Skin epidermis (tissue), 12 donors: ENCODE results near the gene NAV3.
A peak's percentile ranks its signal among the peaks of the same experiment; 100 is the strongest.
"Not testable (repeated sequence)": the region's sequence is repeated elsewhere in the genome, so short reads cannot be mapped to it uniquely, and the experiment has no call there.

Source experiments
- H3K27ac ChIP-seq, 21 experiments: fragments of 200-600 bp; sonication (generic) in 11 of 21; one replicate each; pipeline ENCODE4 v1.5.0; 2020; ENCODE audit warnings: mild to moderate bottlenecking in 3 of 21, inconsistent platforms in 2 of 21, moderate library complexity in 2 of 21
- H3K4me3 ChIP-seq, 7 experiments: fragments of 200-600 bp; sonication (generic) in 2 of 7; one replicate each; pipeline ENCODE4 v1.5.0; 2020; ENCODE audit warnings: inconsistent platforms in 2 of 7, mild to moderate bottlenecking in 2 of 7, moderate library complexity in 1 of 7

NAV3 gene

DNA sequence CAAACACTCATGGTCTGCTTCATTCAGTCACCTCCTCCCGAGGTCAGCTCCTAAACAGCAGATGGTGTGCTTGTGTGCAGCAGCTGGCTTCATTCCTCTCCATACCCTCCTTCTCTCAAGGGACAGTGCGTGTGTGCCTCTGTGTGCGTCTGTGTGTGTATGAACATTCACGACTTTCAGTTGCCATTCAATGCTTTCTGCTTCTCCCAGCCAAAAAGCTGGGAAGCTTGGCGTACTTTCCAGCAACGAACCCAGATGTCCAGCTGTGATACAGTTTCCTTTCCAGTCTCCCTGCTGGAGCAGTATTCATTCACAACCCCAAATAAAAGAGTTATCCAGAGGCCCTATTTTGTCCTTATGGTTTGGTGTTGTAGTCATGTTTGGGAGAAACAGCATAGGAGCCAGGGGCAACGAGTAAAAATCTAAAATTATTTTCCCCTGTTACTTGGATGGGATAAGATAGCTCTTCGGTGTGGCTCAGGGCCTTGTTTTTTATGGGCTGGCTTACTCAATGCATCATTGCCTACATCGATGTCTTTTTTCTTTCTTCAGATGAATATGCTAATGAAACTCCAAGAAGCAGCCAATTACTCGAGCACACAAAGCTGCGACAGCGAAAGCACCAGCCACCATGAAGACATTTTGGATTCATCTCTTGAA is 379.3 kb downstream of the NAV3 start:
- no peak overlapping the region for H3K4me3 ChIP-seq
- H3K27ac ChIP-seq: peak overlapping the region in 3 of 21 experiments; percentile 16 to 46 (median 21)

DNA sequence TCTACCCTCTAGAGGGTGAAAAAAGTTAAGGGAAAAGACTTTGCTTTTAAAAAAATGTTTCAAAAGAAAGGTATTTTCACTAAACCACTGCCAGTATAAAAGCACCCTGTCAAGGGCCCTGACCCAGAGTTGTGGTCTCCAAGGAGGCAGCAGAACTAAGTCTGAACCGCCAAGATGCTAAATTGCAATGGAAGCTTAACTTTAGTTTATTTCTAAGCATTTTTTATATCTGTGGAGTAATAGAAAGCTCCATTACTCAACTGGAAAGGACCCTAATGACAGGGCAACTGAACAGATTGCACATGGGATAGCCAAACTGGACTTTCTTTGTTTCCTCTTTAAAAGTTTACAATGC is 379.8 kb downstream of the NAV3 start:
- Histone ChIP-seq H3K27ac (peak overlapping the region in 3 of 21 experiments; percentile 16 to 25 (median 21)), H3K4me3 (no peak overlapping the region)

DNA sequence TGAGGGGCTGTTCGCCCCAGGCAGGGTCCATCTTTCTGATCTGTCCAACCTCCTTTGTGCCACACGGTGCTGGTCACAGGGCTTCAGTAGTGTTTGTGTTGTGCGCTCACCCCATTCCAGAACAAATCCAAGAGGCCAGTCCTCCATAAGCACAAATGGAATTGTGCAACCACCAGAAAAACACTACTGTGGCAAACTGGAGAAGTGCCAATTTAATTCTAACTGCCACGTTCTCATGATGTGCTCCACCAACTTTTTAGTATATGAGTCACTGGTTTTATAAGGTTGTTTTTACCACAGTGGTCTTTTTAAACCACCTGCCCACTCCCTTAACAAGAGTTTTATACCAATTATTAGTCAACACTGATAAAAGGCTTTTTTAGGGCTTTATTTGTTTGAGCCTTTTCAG is 380.2 kb downstream of the NAV3 start:
- H3K4me3 ChIP-seq: no peak overlapping the region
- peak overlapping the region in 2 of 21 experiments; percentile 21 to 25 for H3K27ac ChIP-seq

- H3K4me3 ChIP-seq: no peak overlapping the region
- H3K27ac ChIP-seq: no peak overlapping the region
Observed at GRCh38 chr12:78220811-78221210, 390.1 kb downstream of the NAV3 start.

DNA sequence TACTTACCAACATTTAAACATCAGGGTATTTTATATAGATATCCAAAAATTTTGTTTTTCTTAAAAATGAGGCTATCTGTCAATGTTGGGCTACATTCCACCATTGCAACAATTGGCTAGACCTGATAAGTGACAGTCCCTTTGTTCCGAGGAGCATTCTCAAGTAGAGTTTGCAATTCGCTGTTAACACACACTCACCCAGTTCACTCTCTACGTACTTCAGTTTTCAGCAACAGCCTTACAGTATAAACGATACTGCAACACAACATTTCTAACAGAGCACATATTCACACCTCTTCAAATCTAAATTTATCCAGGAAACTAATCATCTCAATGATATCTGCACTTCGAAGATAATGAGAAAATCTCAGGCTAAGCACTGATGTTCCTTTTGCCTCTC is 393.5 kb downstream of the NAV3 start:
- no peak overlapping the region for H3K4me3 ChIP-seq
- H3K27ac ChIP-seq: no peak overlapping the region

GRCh38 chr12:78226763-78227162 is 396.1 kb downstream of the NAV3 start:
- H3K27ac ChIP-seq: no peak overlapping the region
- no peak overlapping the region for H3K4me3 ChIP-seq

DNA sequence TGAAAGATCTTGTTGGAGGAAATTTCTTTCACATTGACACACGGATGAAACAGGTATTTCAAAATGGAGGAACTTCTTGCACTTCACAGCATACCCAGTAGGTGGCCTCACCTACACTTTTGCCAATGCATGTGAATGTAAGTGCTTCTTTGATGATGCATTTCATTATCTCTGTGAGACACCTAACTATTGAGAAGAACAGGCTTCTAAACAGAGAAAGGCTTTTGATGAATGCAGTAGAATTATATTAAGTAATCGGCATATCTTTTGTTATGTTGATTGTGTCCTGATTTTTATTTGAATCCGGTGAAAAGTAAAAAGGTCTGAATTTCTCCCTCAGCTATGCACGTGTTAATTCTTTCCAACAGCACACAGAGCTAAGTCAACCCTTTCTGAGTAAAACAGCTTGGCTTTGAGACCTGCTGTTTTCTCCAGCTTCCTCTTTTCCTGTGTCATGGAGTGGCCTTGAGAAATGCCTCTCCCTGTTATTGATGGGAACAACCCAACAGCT is 399.0 kb downstream of the NAV3 start:
- Histone ChIP-seq H3K4me3 (no peak overlapping the region), H3K27ac (no peak overlapping the region)

DNA sequence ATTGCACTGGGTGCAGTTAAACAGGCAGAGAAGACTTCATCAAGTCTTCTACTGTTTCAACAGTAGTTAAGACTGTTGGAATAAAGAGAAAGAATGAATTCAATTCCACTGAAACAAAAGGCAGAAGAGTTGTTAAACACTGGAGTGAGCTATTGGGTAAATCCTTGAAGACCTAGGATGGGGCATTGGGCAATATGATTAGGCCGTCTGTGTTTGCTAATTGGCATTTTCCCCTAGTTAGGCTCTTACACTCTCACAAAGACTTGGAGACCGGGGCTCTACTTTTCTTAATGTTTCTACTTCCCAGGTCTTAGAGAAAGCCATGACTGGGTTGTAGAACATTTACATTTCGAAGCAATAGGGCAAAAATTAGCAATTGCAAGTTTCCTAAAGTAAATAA is 402.1 kb downstream of the NAV3 start:
- Histone ChIP-seq H3K4me3 (no peak overlapping the region), H3K27ac (no peak overlapping the region)

GRCh38 chr12:78236264-78236663 is 405.6 kb downstream of the NAV3 start:
- H3K27ac ChIP-seq: no peak overlapping the region
- no peak overlapping the region for H3K4me3 ChIP-seq

DNA sequence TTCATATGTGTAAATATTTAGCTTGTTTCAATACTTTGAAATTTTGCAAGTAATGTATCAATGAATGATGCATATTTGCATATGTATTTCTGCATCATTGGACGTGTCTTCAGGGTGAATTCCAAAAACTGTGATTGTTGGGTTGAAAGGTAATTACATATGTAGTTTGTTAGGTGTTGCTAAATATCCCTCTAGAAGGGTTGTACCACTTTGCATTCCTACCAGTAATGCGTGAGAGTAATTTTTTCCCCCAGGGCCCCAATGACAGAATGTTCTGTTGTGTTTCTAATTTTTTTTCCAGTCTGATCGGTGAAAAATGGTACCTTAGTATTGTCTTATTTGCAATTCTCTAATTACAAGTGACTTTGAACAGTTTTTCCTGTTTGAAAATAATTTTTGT is 408.9 kb downstream of the NAV3 start:
- no peak overlapping the region for H3K4me3 ChIP-seq
- H3K27ac ChIP-seq: no peak overlapping the region

DNA sequence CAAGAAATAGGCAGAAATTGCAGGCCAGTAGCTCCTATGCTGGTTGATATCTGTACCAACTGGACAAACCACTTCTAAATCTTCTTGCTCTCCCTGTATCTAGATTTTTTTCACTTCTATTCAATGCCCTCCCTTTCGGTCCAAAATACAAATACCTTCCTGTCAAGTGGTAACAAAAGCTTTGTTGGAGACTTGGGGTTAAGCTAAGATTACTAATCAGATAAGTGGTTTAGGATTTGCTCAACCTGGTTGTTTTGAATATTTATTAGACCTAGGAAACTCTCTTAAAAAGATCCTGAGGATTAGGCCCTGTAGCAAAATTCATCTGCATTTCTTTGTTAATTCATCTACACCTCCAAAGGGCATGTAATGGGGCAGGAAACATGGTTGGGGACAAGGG is 410.1 kb downstream of the NAV3 start:
- Histone ChIP-seq H3K27ac (no peak overlapping the region), H3K4me3 (no peak overlapping the region)

- no peak overlapping the region for H3K27ac ChIP-seq
- H3K4me3 ChIP-seq: no peak overlapping the region
Observed at GRCh38 chr12:78241446-78241845, 410.8 kb downstream of the NAV3 start.

DNA sequence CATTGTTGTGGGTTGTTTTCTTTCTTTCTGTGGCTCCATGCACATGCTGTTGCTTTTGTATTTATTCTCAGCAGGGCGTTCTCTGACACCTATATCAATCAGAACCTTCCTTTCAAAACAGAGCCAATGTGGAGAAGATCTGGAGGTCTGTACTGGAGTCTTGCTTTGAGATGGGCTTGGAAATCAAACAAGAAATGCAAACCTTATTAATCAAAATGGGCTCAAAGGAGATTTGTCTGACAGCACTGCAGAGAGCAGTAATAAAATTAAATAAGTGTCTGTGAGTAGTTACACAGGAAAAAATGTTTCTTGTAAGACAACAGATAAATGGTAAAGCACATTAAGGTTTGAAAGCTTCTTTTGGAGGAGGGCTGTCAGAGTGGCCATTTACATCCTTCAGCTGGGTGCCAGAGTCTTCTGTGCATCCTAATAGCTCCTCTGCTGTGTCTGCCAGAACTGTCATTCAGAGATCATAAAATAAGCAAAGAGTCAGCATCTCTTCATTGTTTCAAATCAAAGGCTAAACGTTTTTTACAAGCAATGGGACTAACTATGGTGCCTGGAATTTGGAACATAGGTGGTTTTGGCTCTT is 414.3 kb downstream of the NAV3 start:
- H3K4me3 ChIP-seq: no peak overlapping the region
- no peak overlapping the region for H3K27ac ChIP-seq

- Histone ChIP-seq H3K4me3 (no peak overlapping the region), H3K27ac (no peak overlapping the region)
Observed at GRCh38 chr12:78248321-78248720, 417.6 kb downstream of the NAV3 start.

DNA sequence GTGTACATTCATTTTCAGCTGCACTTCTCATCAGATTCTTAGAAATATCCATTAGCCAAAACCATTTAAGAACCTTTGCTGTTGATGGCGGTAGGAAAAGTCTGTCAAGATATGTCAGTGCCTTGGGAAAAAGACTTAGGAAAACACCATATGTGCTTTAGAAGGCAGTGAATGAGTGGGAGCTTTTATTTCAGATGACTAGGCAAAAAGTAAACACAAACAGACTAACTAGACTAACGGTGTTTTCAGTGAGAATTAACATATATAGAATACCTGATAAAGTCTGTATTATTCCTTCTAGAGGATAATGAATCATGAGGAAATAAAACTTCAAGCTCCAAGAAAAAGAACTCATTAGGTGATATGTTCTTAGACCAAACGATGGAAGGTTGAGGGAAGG is 418.9 kb downstream of the NAV3 start:
- no peak overlapping the region for H3K4me3 ChIP-seq
- H3K27ac ChIP-seq: no peak overlapping the region

DNA sequence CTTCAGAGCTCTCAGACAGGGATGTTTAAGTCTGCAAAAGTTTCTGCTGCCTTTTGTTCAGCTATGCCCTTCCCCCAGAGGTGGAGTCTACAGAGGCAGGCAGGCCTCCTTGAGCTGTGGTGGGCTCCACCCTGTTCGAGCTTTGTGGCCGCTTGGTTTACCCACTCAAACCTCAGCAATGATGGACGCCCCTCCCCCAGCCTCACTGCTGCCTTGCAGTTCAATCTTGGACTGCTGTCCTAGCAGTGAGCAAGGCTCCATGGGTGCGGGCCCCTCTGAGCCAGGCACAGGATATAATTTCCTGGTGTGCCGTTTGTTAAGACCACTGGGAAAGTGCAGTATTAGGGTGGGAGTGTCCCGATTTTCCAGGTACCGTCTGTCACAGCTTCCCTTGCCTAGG is 427.0 kb downstream of the NAV3 start:
- not testable (repeated sequence) for H3K27ac ChIP-seq, H3K4me3 ChIP-seq

- H3K27ac ChIP-seq: no peak overlapping the region
- H3K4me3 ChIP-seq: no peak overlapping the region
Observed at GRCh38 chr12:78260976-78261375, 430.3 kb downstream of the NAV3 start.

DNA sequence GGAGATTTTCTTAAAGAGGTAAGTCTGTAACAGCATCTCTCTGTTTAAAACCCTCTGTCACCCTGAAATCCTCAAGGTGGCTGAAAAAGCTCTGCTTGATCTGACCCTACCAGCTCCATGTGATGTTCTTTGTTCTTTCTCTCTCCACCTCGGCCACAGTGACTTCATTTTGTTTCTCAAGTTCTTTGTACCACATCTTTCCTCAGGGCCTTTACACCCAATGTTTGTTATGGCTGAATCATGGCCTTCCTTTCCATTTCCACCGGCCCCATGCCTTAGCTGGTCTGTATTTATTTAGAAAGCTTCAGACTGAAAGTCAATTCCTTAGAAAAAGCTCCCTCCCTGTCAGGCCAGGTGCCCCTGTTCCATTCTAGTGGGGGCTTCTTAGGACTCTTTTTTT is 431.2 kb downstream of the NAV3 start:
- Histone ChIP-seq H3K27ac (no peak overlapping the region), H3K4me3 (no peak overlapping the region)
